GM15510 (cell line): Measurements from ENCODE around the gene COMMD1.

Experiments used
- POLR2A ChIP-seq: IDR thresholded peaks from 3 replicates; pipeline ENCODE4 v1.6.1; 2011; ENCODE audit warnings: borderline replicate concordance; ENCODE audit not compliant: insufficient read length; ENCODE audit errors: extremely low read depth

Gene COMMD1

GRCh38 chr2:62150597-62151305, 245.3 kb downstream of the COMMD1 start:
- no peak for TF ChIP-seq POLR2A

GRCh38 chr2:62151306-62151638, 245.8 kb downstream of the COMMD1 start:
- no peak for TF ChIP-seq POLR2A

GRCh38 chr2:62152000-62152399, 246.5 kb downstream of the COMMD1 start:
- no peak for TF ChIP-seq POLR2A

- TF ChIP-seq POLR2A, result no peak
Measured at GRCh38 chr2:62156861-62157496, 251.5 kb downstream of the COMMD1 start.

- TF ChIP-seq POLR2A, result no peak
Measured at GRCh38 chr2:62158444-62159121, 253.1 kb downstream of the COMMD1 start.

- no peak for TF ChIP-seq POLR2A
Measured at GRCh38 chr2:62163106-62163831, 257.8 kb downstream of the COMMD1 start.

GRCh38 chr2:62163834-62164233, 258.4 kb downstream of the COMMD1 start:
- TF ChIP-seq POLR2A, result no peak

- no peak for TF ChIP-seq POLR2A
Measured at GRCh38 chr2:62175728-62176127, 270.3 kb downstream of the COMMD1 start.

GRCh38 chr2:62176801-62177200, 271.3 kb downstream of the COMMD1 start:
- no peak for TF ChIP-seq POLR2A

GRCh38 chr2:62177392-62178049, 272.0 kb downstream of the COMMD1 start:
- TF ChIP-seq POLR2A, result no peak

- TF ChIP-seq POLR2A, result no peak
Measured at GRCh38 chr2:62178741-62179271, 273.3 kb downstream of the COMMD1 start.

- TF ChIP-seq POLR2A, result no peak
Measured at GRCh38 chr2:62180975-62181374, 275.5 kb downstream of the COMMD1 start.

GRCh38 chr2:62181843-62182242, 276.4 kb downstream of the COMMD1 start:
- TF ChIP-seq POLR2A, result no peak

- TF ChIP-seq POLR2A, result no peak
Measured at GRCh38 chr2:62184512-62185230, 279.2 kb downstream of the COMMD1 start.
